ENCODE results near the gene TMEM43. TPM values are rescaled to one million over a fixed set of nuclear protein-coding genes. Genes with fewer than 3 reads are reported as not detected.

Gene TMEM43
- total and polyA plus RNA-seq, 8 donors: 11.2 to 31.2 (median 17.6) TPM

DNA sequence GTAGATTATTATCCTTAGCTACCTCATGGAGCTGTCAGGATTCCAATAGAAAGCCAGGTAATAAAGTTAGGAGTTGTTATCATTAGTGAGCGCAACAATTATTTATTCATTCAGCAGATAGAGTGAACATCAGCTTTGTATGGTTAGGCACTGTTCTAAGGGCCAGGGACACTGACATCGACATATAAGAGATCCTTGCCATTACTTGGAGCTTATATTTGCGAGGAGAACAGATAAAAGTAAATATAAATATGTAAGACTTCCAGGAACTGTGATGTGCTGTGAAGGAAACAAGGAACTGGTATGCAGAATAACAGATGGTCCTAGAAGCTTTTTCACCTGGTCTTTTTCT is 54.2 kb downstream of the TMEM43 start:
- TF ChIP-seq, protein P1, sequence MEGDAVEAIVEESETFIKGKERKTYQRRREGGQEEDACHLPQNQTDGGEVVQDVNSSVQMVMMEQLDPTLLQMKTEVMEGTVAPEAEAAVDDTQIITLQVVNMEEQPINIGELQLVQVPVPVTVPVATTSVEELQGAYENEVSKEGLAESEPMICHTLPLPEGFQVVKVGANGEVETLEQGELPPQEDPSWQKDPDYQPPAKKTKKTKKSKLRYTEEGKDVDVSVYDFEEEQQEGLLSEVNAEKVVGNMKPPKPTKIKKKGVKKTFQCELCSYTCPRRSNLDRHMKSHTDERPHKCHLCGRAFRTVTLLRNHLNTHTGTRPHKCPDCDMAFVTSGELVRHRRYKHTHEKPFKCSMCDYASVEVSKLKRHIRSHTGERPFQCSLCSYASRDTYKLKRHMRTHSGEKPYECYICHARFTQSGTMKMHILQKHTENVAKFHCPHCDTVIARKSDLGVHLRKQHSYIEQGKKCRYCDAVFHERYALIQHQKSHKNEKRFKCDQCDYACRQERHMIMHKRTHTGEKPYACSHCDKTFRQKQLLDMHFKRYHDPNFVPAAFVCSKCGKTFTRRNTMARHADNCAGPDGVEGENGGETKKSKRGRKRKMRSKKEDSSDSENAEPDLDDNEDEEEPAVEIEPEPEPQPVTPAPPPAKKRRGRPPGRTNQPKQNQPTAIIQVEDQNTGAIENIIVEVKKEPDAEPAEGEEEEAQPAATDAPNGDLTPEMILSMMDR (IDR thresholded peaks at IDR 0.05): no peak
- 1 to 2% methylated on average over 3 of the region's 3 CpGs for WGBS, 2 donors
- Histone ChIP-seq H3K27ac (peak overlapping the region in 3 of 4 donors; percentile 66 to 94 (median 93)), H3K9me3 (no peaks in the 10 kb centered on the region), H3K36me3 (peaks cover 0 to 21% (median 3%) of the 10 kb centered on the region in 3 donors), H3K4me3 (peak overlapping the region; percentile 62 to 90 (median 84)), H3K4me1 (peaks cover 8 to 29% (median 16%) of the 10 kb centered on the region in 3 donors), H3K27me3 (no peaks in the 10 kb centered on the region)
- DNase-seq: no peak
- FAIRE-seq: no peak
- no peak for ATAC-seq
- intact Hi-C loops (cut with DNase I): no loop called here

DNA sequence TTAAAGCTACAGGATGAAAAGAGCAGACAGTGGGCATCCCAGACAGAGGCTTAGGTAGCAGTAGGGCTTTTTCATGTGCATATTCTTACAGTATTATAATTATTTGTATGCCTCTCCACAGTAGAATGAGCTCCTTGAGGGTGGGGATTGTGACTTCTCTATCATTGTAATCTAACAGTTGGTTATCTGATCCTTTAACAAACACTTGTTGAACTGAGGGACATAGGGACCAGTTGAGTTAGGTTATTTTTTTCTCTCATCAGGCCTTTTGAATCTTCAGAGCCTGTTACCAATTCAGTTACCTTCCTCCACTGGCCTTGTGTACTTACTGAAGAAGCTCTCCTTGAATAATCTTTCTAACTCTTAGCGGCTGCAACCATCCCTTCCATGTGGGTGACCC is 54.9 kb downstream of the TMEM43 start:
- Histone ChIP-seq H3K9me3 (no peaks in the 10 kb centered on the region), H3K27ac (no peak overlapping the region), H3K4me3 (no peak overlapping the region), H3K36me3 (peaks cover 0 to 23% (median 5%) of the 10 kb centered on the region in 3 donors), H3K27me3 (no peaks in the 10 kb centered on the region), H3K4me1 (peaks cover 8 to 29% (median 16%) of the 10 kb centered on the region in 3 donors)
- DNase-seq: no peak
- intact Hi-C loops (cut with DNase I): no loop called here
- no peak for FAIRE-seq
- TF ChIP-seq, protein P1 (IDR thresholded peaks at IDR 0.05): no peak
- 94 to 100% methylated on average over 1 of the region's 1 CpG for WGBS, 2 donors
- no peak for ATAC-seq

DNA sequence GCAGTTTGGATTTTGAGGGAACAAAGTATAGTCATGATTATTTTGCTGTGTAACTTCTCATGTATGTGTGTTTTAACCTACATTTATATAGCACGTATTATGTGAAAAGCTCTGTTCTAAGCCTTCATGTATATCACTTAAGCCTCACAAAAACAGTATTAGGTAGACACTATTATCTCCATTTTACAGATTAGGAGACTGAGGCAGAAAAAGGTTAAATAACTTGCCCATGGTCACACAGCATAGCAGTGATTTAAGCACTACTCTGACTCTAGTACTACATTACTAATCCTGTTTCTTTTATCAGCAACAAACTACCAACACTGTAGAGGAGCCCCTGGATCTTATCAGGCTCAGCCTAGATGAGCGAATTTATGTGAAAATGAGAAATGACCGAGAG is 56.4 kb downstream of the TMEM43 start:
- peaks cover 8 to 24% (median 16%) of the 10 kb centered on the region in 3 donors for H3K4me1 ChIP-seq
- no peaks in the 10 kb centered on the region for H3K9me3 ChIP-seq
- no peak overlapping the region for H3K27ac ChIP-seq
- H3K27me3 ChIP-seq: no peaks in the 10 kb centered on the region
- DNase-seq (no peak), FAIRE-seq (no peak), ATAC-seq (no peak)
- peaks cover 0 to 23% (median 5%) of the 10 kb centered on the region in 3 donors for H3K36me3 ChIP-seq
- TF ChIP-seq, protein P1 (IDR thresholded peaks at IDR 0.05): no peak
- intact Hi-C loops (cut with DNase I): no loop called here
- H3K4me3 ChIP-seq: no peak overlapping the region
- WGBS, 2 donors: 94 to 95% methylated on average over 3 of the region's 3 CpGs

DNA sequence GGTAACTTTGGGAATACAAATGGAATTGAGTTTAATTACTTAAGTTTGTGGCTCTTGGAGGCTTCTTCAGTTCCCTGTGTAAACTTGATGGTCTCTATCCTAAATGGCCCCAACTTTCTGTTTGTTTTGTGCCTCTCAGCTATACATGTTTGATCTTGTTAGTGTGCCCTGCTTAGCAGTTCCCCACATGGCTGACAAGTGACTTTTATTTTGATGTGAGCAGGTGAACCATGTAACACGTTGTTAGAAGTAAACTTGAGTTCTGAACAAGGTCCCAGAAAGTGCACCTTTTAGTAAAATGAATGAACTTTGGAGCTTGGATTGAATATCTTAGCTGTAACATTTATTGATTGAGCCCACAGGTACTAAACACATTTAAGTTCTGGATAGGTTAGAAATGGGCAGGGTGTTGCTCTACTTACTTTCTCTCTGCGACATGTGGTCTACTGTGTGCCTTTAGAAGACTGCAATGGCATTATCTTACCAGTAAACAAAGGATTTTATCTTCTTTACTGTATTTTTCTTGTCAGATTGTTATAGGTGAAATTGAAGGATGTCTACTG is 58.2 kb downstream of the TMEM43 start:
- WGBS, 2 donors: 50 to 56% methylated on average over 2 of the region's 2 CpGs
- H3K36me3 ChIP-seq: peaks cover 0 to 23% (median 5%) of the 10 kb centered on the region in 3 donors
- ATAC-seq: no peak

More for the DNA sequence above, 58.2 kb downstream of the TMEM43 start:
- no peak for FAIRE-seq
- Histone ChIP-seq H3K4me3 (no peak overlapping the region), H3K9me3 (no peaks in the 10 kb centered on the region), H3K27me3 (no peaks in the 10 kb centered on the region), H3K27ac (no peak overlapping the region), H3K4me1 (peaks cover 4 to 10% (median 8%) of the 10 kb centered on the region in 3 donors)
- no peak for DNase-seq
- TF ChIP-seq, protein P1 (IDR thresholded peaks at IDR 0.05): no peak
- intact Hi-C loops (cut with DNase I): no loop called here
